Natural killer cell (primary cell): ENCODE results near the gene ADGRV1. TPM values are rescaled to one million over a fixed set of nuclear protein-coding genes. Genes with fewer than 3 reads are reported as not detected.

Experiments used
- ATAC-seq, 3 donors: fragments of 150-1000 bp in 2 of 3; fragments of 200-7000 bp in 1 of 3; cut with Tn5 transposase; 1 replicate in 1 of 3; 2 replicates in 2 of 3; pipeline ENCODE4 v1.10.0; 2021; ENCODE audit warnings: mild to moderate bottlenecking in 2 of 3, moderate library complexity in 2 of 3
- DNase-seq, 2 donors: peaks; one replicate each; pipeline versions ENCODE4 v3.0.0 to v3.0.0-alpha.2; 2013 to 2021; ENCODE audit warnings: mixed read lengths in 1 of 2
- H3K27ac ChIP-seq: one replicate; pipeline ENCODE4 v1.5.1; 2013; ENCODE audit warnings: mild to moderate bottlenecking, low read length
- H3K27me3 ChIP-seq: one replicate; pipeline ENCODE4 v1.6.1; 2013; ENCODE audit warnings: low read length; ENCODE audit not compliant: control insufficient read depth, insufficient read depth
- H3K36me3 ChIP-seq: one replicate; pipeline ENCODE4 v1.6.1; 2013; ENCODE audit warnings: low read length; ENCODE audit not compliant: control insufficient read depth, insufficient read depth
- H3K4me1 ChIP-seq: one replicate; pipeline ENCODE4 v1.6.1; 2013; ENCODE audit warnings: low read length; ENCODE audit not compliant: control insufficient read depth, insufficient read depth
- H3K4me3 ChIP-seq: one replicate; pipeline ENCODE4 v1.5.1; 2013; ENCODE audit warnings: low read length
- H3K9me3 ChIP-seq: one replicate; pipeline ENCODE4 v1.6.1; 2013; ENCODE audit warnings: low read length; ENCODE audit not compliant: control insufficient read depth, insufficient read depth
- H3K27ac Mint-ChIP-seq, 2 donors: one replicate each; pipeline ENCODE4 v1.8.0; 2022; ENCODE audit warnings: mild to moderate bottlenecking in 2 of 2, mixed read lengths in 2 of 2, moderate library complexity in 1 of 2
- H3K27me3 Mint-ChIP-seq, 2 donors: one replicate each; pipeline ENCODE4 v1.8.0; 2022; ENCODE audit warnings: low read depth in 2 of 2, mixed read lengths in 2 of 2
- H3K36me3 Mint-ChIP-seq: one replicate; pipeline ENCODE4 v1.8.0; 2022; ENCODE audit warnings: mixed read lengths
- H3K4me1 Mint-ChIP-seq, 2 donors: one replicate each; pipeline ENCODE4 v1.8.0; 2022; ENCODE audit warnings: mixed read lengths in 2 of 2
- H3K4me3 Mint-ChIP-seq: one replicate; pipeline ENCODE4 v1.8.0; 2022; ENCODE audit warnings: mild to moderate bottlenecking, moderate library complexity, mixed read lengths
- H3K9me3 Mint-ChIP-seq, 2 donors: one replicate each; pipeline ENCODE4 v1.8.0; 2022; ENCODE audit warnings: mixed read lengths in 2 of 2
- CTCF ChIP-seq: fragments of 200-600 bp; IDR thresholded peaks from one replicate; pipeline ENCODE4 v1.8.0; 2022; ENCODE audit warnings: antibody characterized with exemption
- WGBS: methylation state at CpG from one replicate; pipeline ENCODE4 v1.1.7; 2013; ENCODE audit warnings: missing lambda C conversion rate; ENCODE audit not compliant: insufficient coverage; 5-methylcytosine and 5-hydroxymethylcytosine counted together
- intact Hi-C: fragments of 100-400 bp; cut with micrococcal nuclease; formaldehyde crosslinking; loops from one replicate; pipeline ENCODE4 v1.14.2; 2022
- total RNA-seq, 4 donors: library from RNA; stranded (reverse); fragments of 120-200 nt in 1 of 4; gene quantifications; one replicate each; pipeline versions ENCODE4 v1.2.3 to v1.2.4, GENCODE V29; 2013 to 2022

Gene ADGRV1
- total RNA-seq, 3 donors from 2014 or later (not counting 1 experiment from before 2014, with no cell fraction given) = 0.50 to 0.71 TPM; not detected in 1

- peak within 1 kb of the TSS; percentile 89 for H3K4me3 ChIP-seq
- intact Hi-C loops = loop anchor here (1.0 to 5.0 kb wide), 2 partner anchors 120 to 853 kb away; partner anchors contain the start of genes ARRDC3 and CETN3
- under 1% methylated on average over 64 of the region's 64 CpGs for WGBS
- Mint-ChIP-seq H3K27me3 (peaks cover 19 to 35% of the 10 kb centered on the region in 2 donors), H3K36me3 (no peaks in the 10 kb centered on the region), H3K27ac (peak within 1 kb of the TSS; percentile 90 to 93), H3K9me3 (no peaks in the 10 kb centered on the region), H3K4me3 (peak within 1 kb of the TSS; percentile 95), H3K4me1 (peaks cover 21 to 37% of the 10 kb centered on the region in 2 donors)
- no peaks in the 10 kb centered on the region for H3K9me3 ChIP-seq
- peak within 1 kb of the TSS; percentile 93 for H3K27ac ChIP-seq
- DNase-seq (peak; percentile 97 to 98), ATAC-seq (peak; percentile 88 to 98 (median 91))
- peaks cover 10% of the 10 kb centered on the region for H3K27me3 ChIP-seq
- peaks cover 12% of the 10 kb centered on the region for H3K4me1 ChIP-seq
- H3K36me3 ChIP-seq = peaks cover 5% of the 10 kb centered on the region
- no peak for TF ChIP-seq CTCF
These were observed 29.2 kb upstream of the ADGRV1 start, which contains the start of gene LYSMD3 for GRCh38 chr5:90529194-90529938. Gene LYSMD3 (minus strand): TSS chr5:90529584. CDS start chr5:90525289, 4,295 bp downstream.

DNA sequence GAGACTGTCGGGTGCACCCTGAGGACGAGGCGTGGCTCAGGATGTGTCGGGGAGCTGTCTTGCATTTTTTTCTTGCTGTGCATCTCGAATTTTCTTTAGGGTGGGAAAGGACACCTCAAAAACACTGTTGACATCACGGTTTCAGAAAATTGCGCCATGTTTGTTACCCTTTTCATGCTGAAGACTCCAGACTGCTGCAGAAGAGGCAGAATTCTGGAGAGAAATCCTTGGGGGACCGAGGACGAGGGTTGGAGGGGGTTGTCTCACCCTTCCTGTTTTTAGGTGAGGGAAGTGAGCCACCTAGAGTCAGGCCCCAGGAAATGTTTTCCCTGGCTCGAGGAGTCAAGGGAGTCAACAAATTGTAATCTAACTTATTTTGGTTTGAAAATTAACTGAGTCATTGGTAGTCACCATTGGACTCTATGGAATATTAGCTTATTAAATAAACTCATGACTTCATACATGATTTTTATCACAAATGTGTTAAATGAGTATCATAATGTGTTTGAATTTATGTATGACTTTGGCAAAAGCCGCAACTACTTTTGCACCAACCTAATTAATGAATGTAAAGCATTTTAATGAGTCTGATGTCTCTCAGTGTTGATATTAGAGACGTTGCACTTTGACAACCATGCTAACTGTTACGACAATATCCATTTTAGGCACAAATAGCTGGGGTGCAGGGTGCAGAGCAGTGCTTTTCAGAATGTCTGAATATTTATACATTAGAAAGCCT, 28.5 kb upstream of the ADGRV1 start:
- 7% methylated on average over 12 of the region's 13 CpGs for WGBS
- Histone ChIP-seq H3K27me3 (peaks cover 11% of the 10 kb centered on the region), H3K36me3 (peaks cover 2% of the 10 kb centered on the region), H3K4me3 (peak overlapping the region; percentile 89), H3K4me1 (peaks cover 12% of the 10 kb centered on the region), H3K27ac (peak overlapping the region; percentile 73), H3K9me3 (no peaks in the 10 kb centered on the region)
- ATAC-seq (peak; percentile 40 to 64 (median 48)), DNase-seq (peak in 1 of 2 donors; percentile 82)
- H3K27ac Mint-ChIP-seq = peak overlapping the region; percentile 90 to 93
- peak; percentile 21 for TF ChIP-seq CTCF
- intact Hi-C loops = loop anchor here (1.0 to 5.0 kb wide), 2 partner anchors 121 to 852 kb away; partner anchors contain the start of genes ARRDC3 and CETN3
- H3K4me3 Mint-ChIP-seq = peak overlapping the region; percentile 95
- H3K4me1 Mint-ChIP-seq = peaks cover 21 to 37% of the 10 kb centered on the region in 2 donors
- H3K9me3 Mint-ChIP-seq = no peaks in the 10 kb centered on the region
- H3K36me3 Mint-ChIP-seq = no peaks in the 10 kb centered on the region
- peaks cover 20 to 42% of the 10 kb centered on the region in 2 donors for H3K27me3 Mint-ChIP-seq

- Histone ChIP-seq H3K27me3 (peaks cover 11% of the 10 kb centered on the region), H3K36me3 (peaks cover 2% of the 10 kb centered on the region), H3K4me3 (no peak overlapping the region), H3K27ac (peak overlapping the region; percentile 73), H3K9me3 (no peaks in the 10 kb centered on the region), H3K4me1 (peaks cover 12% of the 10 kb centered on the region)
- Mint-ChIP-seq H3K36me3 (no peaks in the 10 kb centered on the region), H3K27ac (peak overlapping the region; percentile 90 to 93), H3K9me3 (no peaks in the 10 kb centered on the region), H3K27me3 (peaks cover 26 to 50% of the 10 kb centered on the region in 2 donors), H3K4me3 (peak overlapping the region; percentile 95), H3K4me1 (peaks cover 21 to 37% of the 10 kb centered on the region in 2 donors)
- no peak for ATAC-seq
- WGBS = 81% methylated on average over 5 of the region's 9 CpGs
- peak in 1 of 2 donors; percentile 6 for DNase-seq
- intact Hi-C loops = no loop called here
- TF ChIP-seq CTCF = no peak
These were observed 27.7 kb upstream of the ADGRV1 start for GRCh38 chr5:90530736-90531487.
